ENCODE results near the gene AFMID. TPM values are rescaled to one million over a fixed set of nuclear protein-coding genes. Genes with fewer than 3 reads are reported as not detected.

The AFMID gene
- total and polyA plus RNA-seq, 2 experiments from 2014 or later = 26.6 to 61.2 TPM

DNA sequence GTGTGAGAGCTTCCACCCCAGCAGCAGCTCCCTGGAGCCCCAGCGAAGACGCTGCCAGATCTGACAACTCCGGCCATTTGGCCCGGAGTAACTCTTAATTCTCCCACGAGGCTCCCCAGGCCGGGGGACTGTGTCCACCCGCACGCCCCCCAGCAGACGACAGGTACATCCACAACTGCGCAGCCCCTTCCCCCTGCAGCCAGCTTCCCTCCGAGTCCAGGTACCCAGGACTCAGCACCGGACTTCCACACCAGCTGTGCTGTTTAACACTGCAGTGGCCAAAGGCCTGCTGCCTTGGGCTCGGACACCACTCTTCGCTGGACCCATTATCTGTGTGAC, 11.6 kb upstream of the AFMID start:
- DNase-seq (ENCODE audit: low spot score) = no peak
- Histone ChIP-seq H3K9me2 (replicated peaks; ENCODE audit: insufficient read depth) (no peaks in the 10 kb centered on the region), H3K4me3 (no peak overlapping the region), H3K27me3 (no peaks in the 10 kb centered on the region), H3K79me2 (no peaks in the 10 kb centered on the region), H3K27ac (no peak overlapping the region), H3K4me2 (no peak overlapping the region), H4K20me1 (ENCODE audit: insufficient read depth, poor library complexity, severe bottlenecking) (no peaks in the 10 kb centered on the region), H3K4me1 (ENCODE audit: insufficient read depth) (peaks cover 21% of the 10 kb centered on the region), H2AFZ (no peak overlapping the region), H3K36me3 (replicated peaks; ENCODE audit: insufficient read depth, low read depth) (no peaks in the 10 kb centered on the region), H3K9me3 (ENCODE audit: low read depth) (no peaks in the 10 kb centered on the region)
- no peak for TF ChIP-seq EZH2phosphoT487 (IDR thresholded peaks at IDR 0.05; ENCODE audit: low read depth, severe bottlenecking, unreplicated experiment)
- no peak for TF ChIP-seq EZH2 (IDR thresholded peaks at IDR 0.05; ENCODE audit: borderline replicate concordance)
- no peak for TF ChIP-seq CTCF (IDR thresholded peaks at IDR 0.05; ENCODE audit: poor library complexity)
- WGBS (ENCODE audit: low lambda C conversion rate, missing lambda C conversion rate) = 94% methylated on average over 14 of the region's 14 CpGs

GRCh38 chr17:78176548-78177025, 10.6 kb upstream of the AFMID start:
- peak; percentile 83 for TF ChIP-seq CTCF (IDR thresholded peaks at IDR 0.05; ENCODE audit: poor library complexity)
- no peak for TF ChIP-seq EZH2 (IDR thresholded peaks at IDR 0.05; ENCODE audit: borderline replicate concordance)
- no peaks in the 10 kb centered on the region for H3K9me2 ChIP-seq (replicated peaks; ENCODE audit: insufficient read depth)
- no peaks in the 10 kb centered on the region for H4K20me1 ChIP-seq (ENCODE audit: insufficient read depth, poor library complexity, severe bottlenecking)
- H3K4me2 ChIP-seq = no peak overlapping the region
- H3K79me2 ChIP-seq = no peaks in the 10 kb centered on the region
- no peaks in the 10 kb centered on the region for H3K36me3 ChIP-seq (replicated peaks; ENCODE audit: insufficient read depth, low read depth)
- H3K27me3 ChIP-seq = no peaks in the 10 kb centered on the region
- H3K4me3 ChIP-seq = no peak overlapping the region
- no peak overlapping the region for H2AFZ ChIP-seq
- no peaks in the 10 kb centered on the region for H3K9me3 ChIP-seq (ENCODE audit: low read depth)
- 35% methylated on average over 14 of the region's 14 CpGs for WGBS (ENCODE audit: low lambda C conversion rate, missing lambda C conversion rate)
- DNase-seq (ENCODE audit: low spot score) = peak; percentile 80
- H3K4me1 ChIP-seq (ENCODE audit: insufficient read depth) = peaks cover 21% of the 10 kb centered on the region
- H3K27ac ChIP-seq = no peak overlapping the region

DNA sequence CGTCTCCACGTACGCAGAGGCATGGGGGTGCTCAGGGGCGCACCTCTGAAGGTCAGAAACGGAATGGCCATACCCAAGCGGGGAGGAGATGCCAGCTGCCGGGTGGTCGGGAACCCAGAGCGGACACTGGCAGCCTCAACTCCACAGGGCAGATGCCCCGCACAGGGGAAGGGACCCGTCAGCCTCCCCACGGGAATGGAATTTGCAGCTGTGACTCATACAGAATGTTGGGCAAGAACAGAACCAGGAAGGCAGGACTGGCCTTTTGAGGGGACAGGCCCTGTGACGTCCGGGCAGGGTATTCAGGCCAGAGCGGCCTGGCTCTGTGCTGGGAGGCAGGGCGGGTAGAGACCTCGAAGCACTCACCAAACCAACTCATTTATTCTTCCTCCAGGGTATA, 7.8 kb upstream of the AFMID start:
- Histone ChIP-seq H3K4me1 (ENCODE audit: insufficient read depth) (peaks cover 4% of the 10 kb centered on the region), H4K20me1 (ENCODE audit: insufficient read depth, poor library complexity, severe bottlenecking) (no peaks in the 10 kb centered on the region), H3K27me3 (no peaks in the 10 kb centered on the region), H3K27ac (peak overlapping the region; percentile 57), H2AFZ (no peak overlapping the region), H3K9me2 (replicated peaks; ENCODE audit: insufficient read depth) (no peaks in the 10 kb centered on the region), H3K9me3 (ENCODE audit: low read depth) (no peaks in the 10 kb centered on the region), H3K4me3 (no peak overlapping the region), H3K4me2 (no peak overlapping the region), H3K36me3 (replicated peaks; ENCODE audit: insufficient read depth, low read depth) (no peaks in the 10 kb centered on the region), H3K79me2 (no peaks in the 10 kb centered on the region)
- TF ChIP-seq EZH2phosphoT487 (IDR thresholded peaks at IDR 0.05; ENCODE audit: low read depth, severe bottlenecking, unreplicated experiment) (no peak), EZH2 (IDR thresholded peaks at IDR 0.05; ENCODE audit: borderline replicate concordance) (no peak), CTCF (IDR thresholded peaks at IDR 0.05; ENCODE audit: poor library complexity) (no peak)
- no peak for DNase-seq (ENCODE audit: low spot score)
- WGBS (ENCODE audit: low lambda C conversion rate, missing lambda C conversion rate) = 94% methylated on average over 17 of the region's 17 CpGs

DNA sequence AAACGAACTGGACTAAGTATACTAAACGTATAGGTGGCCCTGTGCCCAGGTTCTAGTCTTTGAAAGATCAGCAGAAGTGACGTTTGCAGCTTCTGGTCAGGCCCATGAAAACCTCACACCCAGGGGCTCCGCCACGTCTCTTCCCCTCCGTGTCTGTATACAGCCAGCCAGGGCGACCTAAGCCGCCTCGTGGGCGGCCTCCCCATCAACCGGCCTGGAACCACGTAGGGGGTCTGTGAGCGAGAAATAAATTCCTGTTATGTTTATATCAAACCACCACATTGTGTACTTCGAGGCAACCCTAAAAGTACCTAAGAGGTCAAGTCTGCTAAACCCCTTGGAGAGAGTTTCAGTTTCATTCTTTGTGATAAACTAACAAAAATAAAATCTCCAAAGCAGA, 7.1 kb upstream of the AFMID start:
- H3K27ac ChIP-seq = peak overlapping the region; percentile 57
- H3K9me3 ChIP-seq (ENCODE audit: low read depth) = no peaks in the 10 kb centered on the region
- no peaks in the 10 kb centered on the region for H3K79me2 ChIP-seq
- H3K27me3 ChIP-seq = no peaks in the 10 kb centered on the region
- H3K4me2 ChIP-seq = peak overlapping the region; percentile 8
- TF ChIP-seq EZH2phosphoT487 (IDR thresholded peaks at IDR 0.05; ENCODE audit: low read depth, severe bottlenecking, unreplicated experiment) (no peak), CTCF (IDR thresholded peaks at IDR 0.05; ENCODE audit: poor library complexity) (no peak), EZH2 (IDR thresholded peaks at IDR 0.05; ENCODE audit: borderline replicate concordance) (no peak)
- no peaks in the 10 kb centered on the region for H4K20me1 ChIP-seq (ENCODE audit: insufficient read depth, poor library complexity, severe bottlenecking)
- 70% methylated on average over 14 of the region's 14 CpGs for WGBS (ENCODE audit: low lambda C conversion rate, missing lambda C conversion rate)
- no peak overlapping the region for H3K4me3 ChIP-seq
- H3K9me2 ChIP-seq (replicated peaks; ENCODE audit: insufficient read depth) = no peaks in the 10 kb centered on the region
- peaks cover 4% of the 10 kb centered on the region for H3K4me1 ChIP-seq (ENCODE audit: insufficient read depth)
- H3K36me3 ChIP-seq (replicated peaks; ENCODE audit: insufficient read depth, low read depth) = no peaks in the 10 kb centered on the region
- no peak for DNase-seq (ENCODE audit: low spot score)
- H2AFZ ChIP-seq = no peak overlapping the region
